ENCODE results near the gene FCGR3A.
"Not testable (repeated sequence)": the region's sequence is repeated elsewhere in the genome, so short reads cannot be mapped to it uniquely, and the experiment has no call there.

- TF ChIP-seq POLR2A, CTCF (IDR thresholded peaks at IDR 0.05): not testable (repeated sequence)
Observed at GRCh38 chr1:161597077-161597476, 47.5 kb upstream of the FCGR3A start.
